Effector memory CD8-positive, alpha-beta T cell (primary cell): Measurements from ENCODE around the gene SPPL2A.

Source experiments
- ATAC-seq: fragments of 150-1000 bp; cut with Tn5 transposase; replicated peaks from 2 replicates; pipeline ENCODE4 v1.10.0; 2021; ENCODE audit warnings: mild to moderate bottlenecking, moderate library complexity
- DNase-seq, 3 experiments: peaks; one replicate each; pipeline ENCODE4 v3.0.0; 2021
- H3K27ac Mint-ChIP-seq, 2 donors: one replicate each; pipeline ENCODE4 v1.8.0; 2022; ENCODE audit warnings: mild to moderate bottlenecking in 2 of 2, mixed read lengths in 2 of 2, moderate library complexity in 2 of 2
- H3K27me3 Mint-ChIP-seq, 2 donors: one replicate each; pipeline ENCODE4 v1.8.0; 2022; ENCODE audit warnings: mixed read lengths in 2 of 2
- H3K36me3 Mint-ChIP-seq: one replicate; pipeline ENCODE4 v1.8.0; 2022; ENCODE audit warnings: mild to moderate bottlenecking, moderate library complexity, mixed read lengths; ENCODE audit not compliant: insufficient read depth
- H3K4me1 Mint-ChIP-seq, 2 donors: one replicate each; pipeline ENCODE4 v1.8.0; 2022; ENCODE audit warnings: low read depth in 2 of 2, mixed read lengths in 2 of 2
- H3K4me3 Mint-ChIP-seq, 2 donors: one replicate each; pipeline ENCODE4 v1.8.0; 2022; ENCODE audit warnings: mild to moderate bottlenecking in 2 of 2, mixed read lengths in 2 of 2, moderate library complexity in 2 of 2
- H3K9me3 Mint-ChIP-seq, 2 donors: one replicate each; pipeline ENCODE4 v1.8.0; 2022; ENCODE audit warnings: mixed read lengths in 2 of 2

Gene SPPL2A

GRCh38 chr15:50750227-50750705 is 15.2 kb downstream of the SPPL2A start:
- Mint-ChIP-seq H3K27me3 (no peaks in the 10 kb centered on the region), H3K4me1 (peaks cover 16 to 27% of the 10 kb centered on the region in 2 donors), H3K27ac (peak overlapping the region in 1 of 2 donors; percentile 79)

GRCh38 chr15:50747523-50747922 is 18.0 kb downstream of the SPPL2A start:
- peak overlapping the region in 1 of 2 donors; percentile 41 for H3K27ac Mint-ChIP-seq
- H3K36me3 Mint-ChIP-seq: peaks cover 53% of the 10 kb centered on the region
- no peak overlapping the region for H3K4me3 Mint-ChIP-seq
- DNase-seq: no peak
- H3K4me1 Mint-ChIP-seq: peaks cover 12 to 16% of the 10 kb centered on the region in 2 donors
- ATAC-seq: no peak
- H3K9me3 Mint-ChIP-seq: no peaks in the 10 kb centered on the region
- no peaks in the 10 kb centered on the region for H3K27me3 Mint-ChIP-seq

More at GRCh38 chr15:50750227-50750705, 15.2 kb downstream of the SPPL2A start:
- Mint-ChIP-seq H3K9me3 (no peaks in the 10 kb centered on the region), H3K4me3 (no peak overlapping the region), H3K36me3 (peaks cover 38% of the 10 kb centered on the region)
- DNase-seq (no peak), ATAC-seq (no peak)

- no peak overlapping the region for H3K27ac Mint-ChIP-seq
- peaks cover 55% of the 10 kb centered on the region for H3K36me3 Mint-ChIP-seq
- H3K9me3 Mint-ChIP-seq: no peaks in the 10 kb centered on the region
Observed at GRCh38 chr15:50744601-50745000, 20.9 kb downstream of the SPPL2A start.

DNA sequence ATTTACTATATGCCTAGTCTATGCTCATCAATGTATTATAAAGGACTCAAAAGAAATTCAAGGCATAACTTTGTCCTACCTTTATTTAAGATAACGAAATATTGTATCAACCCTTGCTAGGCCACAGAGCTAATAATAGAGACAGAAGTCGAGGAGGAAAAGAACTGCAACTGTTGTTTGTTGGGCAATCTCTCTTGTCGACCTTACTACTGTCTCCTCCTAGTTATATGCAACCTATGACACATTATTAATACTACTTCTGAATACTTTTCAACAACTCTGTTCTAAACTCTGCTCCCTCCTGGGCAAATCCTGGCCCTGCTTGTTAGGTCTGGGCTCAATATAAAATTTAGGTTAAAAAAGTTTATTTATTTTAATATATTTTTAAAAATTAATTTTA is 24.6 kb downstream of the SPPL2A start:
- no peaks in the 10 kb centered on the region for H3K4me1 Mint-ChIP-seq
- no peak overlapping the region for H3K4me3 Mint-ChIP-seq
- ATAC-seq: no peak
- H3K36me3 Mint-ChIP-seq: peaks cover 64% of the 10 kb centered on the region
- DNase-seq: no peak
- H3K27ac Mint-ChIP-seq: peak overlapping the region in 1 of 2 donors; percentile 58
- no peaks in the 10 kb centered on the region for H3K9me3 Mint-ChIP-seq
- no peaks in the 10 kb centered on the region for H3K27me3 Mint-ChIP-seq

More at GRCh38 chr15:50744601-50745000, 20.9 kb downstream of the SPPL2A start:
- Mint-ChIP-seq H3K4me1 (peaks cover 0 to 3% of the 10 kb centered on the region in 2 donors), H3K27me3 (no peaks in the 10 kb centered on the region), H3K4me3 (no peak overlapping the region)
- ATAC-seq: no peak
- no peak for DNase-seq

DNA sequence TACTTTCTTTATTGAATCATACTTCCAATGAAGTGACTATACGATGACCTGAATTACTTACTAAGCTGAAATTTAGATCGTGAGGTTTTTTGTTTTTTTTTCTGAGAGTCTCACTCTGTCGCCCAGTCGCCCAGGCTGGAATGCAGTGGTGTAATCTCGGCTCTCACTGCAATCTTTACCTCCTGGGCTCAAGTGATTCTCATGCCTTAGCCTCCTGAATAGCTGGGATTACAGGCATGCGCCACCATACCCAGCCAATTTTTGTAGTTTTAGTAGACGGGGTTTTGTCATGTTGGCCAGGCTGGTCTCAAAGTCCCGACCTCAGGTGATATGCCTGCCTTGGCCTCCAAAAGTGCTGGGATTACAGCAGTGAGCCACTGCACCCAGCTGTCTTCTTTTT is 28.7 kb downstream of the SPPL2A start:
- H3K4me3 Mint-ChIP-seq: no peak overlapping the region
- H3K36me3 Mint-ChIP-seq: peaks cover 77% of the 10 kb centered on the region
- peak overlapping the region in 1 of 2 donors; percentile 9 for H3K27ac Mint-ChIP-seq
- no peaks in the 10 kb centered on the region for H3K4me1 Mint-ChIP-seq
- ATAC-seq: no peak
- H3K27me3 Mint-ChIP-seq: no peaks in the 10 kb centered on the region
- peaks cover 0 to 1% of the 10 kb centered on the region in 2 donors for H3K9me3 Mint-ChIP-seq
- DNase-seq: no peak

GRCh38 chr15:50735156-50735555 is 30.4 kb downstream of the SPPL2A start:
- ATAC-seq (no peak), DNase-seq (no peak)
- H3K9me3 Mint-ChIP-seq: peaks cover 0 to 1% of the 10 kb centered on the region in 2 donors
- H3K36me3 Mint-ChIP-seq: peaks cover 81% of the 10 kb centered on the region
- H3K4me3 Mint-ChIP-seq: no peak overlapping the region
- H3K27ac Mint-ChIP-seq: peak overlapping the region in 1 of 2 donors; percentile 30
- H3K4me1 Mint-ChIP-seq: no peaks in the 10 kb centered on the region
- no peaks in the 10 kb centered on the region for H3K27me3 Mint-ChIP-seq

DNA sequence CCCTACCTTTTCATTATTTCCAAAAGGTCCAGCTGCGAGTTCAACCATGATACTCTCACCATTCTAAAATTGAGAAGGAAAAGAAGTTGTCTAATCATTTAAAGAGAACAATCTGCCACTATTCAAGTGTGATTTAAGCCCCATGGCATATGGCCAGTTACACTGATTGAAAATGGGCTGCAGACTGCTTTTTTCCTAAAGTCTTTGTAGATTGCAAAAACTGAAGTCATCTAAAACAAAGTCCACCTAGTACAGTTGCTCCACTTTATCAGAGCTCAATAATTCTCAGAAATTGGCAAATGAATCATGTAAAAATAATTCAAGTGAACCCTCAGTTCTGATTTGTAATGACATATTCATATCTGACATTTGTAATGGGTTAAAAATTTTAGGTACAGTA is 39.2 kb downstream of the SPPL2A start:
- Mint-ChIP-seq H3K27me3 (no peaks in the 10 kb centered on the region), H3K27ac (peak overlapping the region in 1 of 2 donors; percentile 72), H3K4me1 (no peaks in the 10 kb centered on the region)

GRCh38 chr15:50718700-50719125 is 46.8 kb downstream of the SPPL2A start:
- DNase-seq (no peak), ATAC-seq (no peak)
- Mint-ChIP-seq H3K27ac (peak overlapping the region in 1 of 2 donors; percentile 69), H3K9me3 (no peaks in the 10 kb centered on the region), H3K27me3 (no peaks in the 10 kb centered on the region), H3K4me3 (no peak overlapping the region), H3K36me3 (peaks cover 50% of the 10 kb centered on the region), H3K4me1 (no peaks in the 10 kb centered on the region)

More for the DNA sequence above, 39.2 kb downstream of the SPPL2A start:
- H3K4me3 Mint-ChIP-seq: no peak overlapping the region
- no peak for ATAC-seq
- DNase-seq: no peak
- H3K9me3 Mint-ChIP-seq: no peaks in the 10 kb centered on the region
- peaks cover 41% of the 10 kb centered on the region for H3K36me3 Mint-ChIP-seq

DNA sequence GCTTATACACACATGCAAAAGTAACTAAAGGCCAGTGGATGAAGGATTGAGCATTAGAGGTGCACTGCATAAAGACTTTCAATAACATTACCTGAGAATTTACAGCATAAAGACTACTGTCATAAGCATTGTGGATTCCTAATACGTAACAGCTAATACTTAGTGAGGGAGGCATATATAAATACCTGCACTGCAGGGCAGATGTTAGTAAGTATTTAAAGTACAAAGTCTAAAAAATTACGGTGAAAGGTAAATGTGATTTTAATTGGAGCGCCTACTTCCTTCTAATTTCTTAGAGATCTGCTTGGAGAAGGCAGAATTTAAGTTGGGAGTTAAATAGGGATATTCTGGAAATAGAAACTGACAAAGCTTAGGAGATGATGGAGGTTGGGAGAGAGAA is 53.5 kb downstream of the SPPL2A start:
- DNase-seq (no peak), ATAC-seq (no peak)
- H3K4me3 Mint-ChIP-seq: no peak overlapping the region
- no peaks in the 10 kb centered on the region for H3K4me1 Mint-ChIP-seq
- H3K9me3 Mint-ChIP-seq: no peaks in the 10 kb centered on the region
- no peaks in the 10 kb centered on the region for H3K27me3 Mint-ChIP-seq
- H3K27ac Mint-ChIP-seq: peak overlapping the region in 1 of 2 donors; percentile 65
- peaks cover 30% of the 10 kb centered on the region for H3K36me3 Mint-ChIP-seq

- H3K27me3 Mint-ChIP-seq: no peaks in the 10 kb centered on the region
- no peak overlapping the region for H3K4me3 Mint-ChIP-seq
- H3K4me1 Mint-ChIP-seq: no peaks in the 10 kb centered on the region
- ATAC-seq (no peak), DNase-seq (no peak)
- H3K9me3 Mint-ChIP-seq: no peaks in the 10 kb centered on the region
- H3K27ac Mint-ChIP-seq: no peak overlapping the region
- peaks cover 32% of the 10 kb centered on the region for H3K36me3 Mint-ChIP-seq
Observed at GRCh38 chr15:50710585-50710984, 54.9 kb downstream of the SPPL2A start.

DNA sequence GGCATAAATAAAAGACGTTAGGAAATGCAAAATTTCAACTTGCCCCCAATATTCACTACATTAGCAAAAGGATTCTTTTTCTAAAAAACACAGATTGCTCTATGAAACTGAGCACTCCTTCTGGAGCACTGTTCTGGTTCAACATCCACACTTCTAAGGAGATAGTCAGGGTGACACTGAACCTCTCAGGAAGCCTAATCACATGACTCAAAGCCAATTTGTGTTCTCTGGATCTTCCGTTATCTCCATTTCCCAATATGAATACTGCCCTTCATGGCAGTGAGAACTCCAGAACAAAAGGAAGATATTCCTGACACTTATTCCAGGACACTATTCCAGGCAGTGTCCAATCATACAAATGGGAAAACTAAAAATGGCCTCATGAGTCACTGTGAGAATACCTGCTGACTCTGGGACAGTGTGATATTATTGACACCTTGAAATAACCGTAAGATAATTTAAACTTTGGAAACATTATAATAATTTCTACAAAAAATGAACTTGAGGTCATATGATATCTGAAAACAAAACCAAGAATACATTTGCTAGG is 57.6 kb downstream of the SPPL2A start:
- DNase-seq (no peak), ATAC-seq (no peak)
- H3K36me3 Mint-ChIP-seq: peaks cover 37% of the 10 kb centered on the region
- no peaks in the 10 kb centered on the region for H3K27me3 Mint-ChIP-seq
- H3K4me1 Mint-ChIP-seq: no peaks in the 10 kb centered on the region
- H3K9me3 Mint-ChIP-seq: no peaks in the 10 kb centered on the region
- H3K27ac Mint-ChIP-seq: no peak overlapping the region
- H3K4me3 Mint-ChIP-seq: no peak overlapping the region

DNA sequence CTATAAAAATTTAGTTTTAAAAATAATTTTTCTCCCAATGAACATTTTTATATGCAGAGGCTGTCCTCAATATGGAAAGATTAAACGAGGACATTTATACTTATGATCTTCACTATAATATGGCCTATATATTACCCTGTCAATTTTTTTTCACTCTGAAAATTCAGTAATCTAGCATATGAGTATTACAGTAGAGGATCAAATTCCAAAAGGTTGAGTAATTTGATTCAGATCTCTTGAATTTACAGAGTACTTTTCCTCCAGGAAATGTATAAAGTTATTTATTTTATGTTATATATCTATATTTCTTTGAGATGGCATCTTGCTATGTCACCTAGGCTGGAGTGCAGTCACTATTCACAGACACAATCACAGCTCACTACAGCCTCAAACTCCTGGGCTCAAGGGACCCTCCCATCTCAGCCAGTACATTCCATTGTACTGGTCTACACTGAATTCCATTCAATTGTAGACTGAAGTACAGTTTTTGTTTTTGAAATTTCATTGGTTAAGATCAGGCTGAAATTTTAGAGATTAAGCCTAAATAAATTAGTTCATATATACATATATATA is 62.7 kb downstream of the SPPL2A start:
- Mint-ChIP-seq H3K9me3 (no peaks in the 10 kb centered on the region), H3K27ac (no peak overlapping the region), H3K4me3 (no peak overlapping the region), H3K4me1 (no peaks in the 10 kb centered on the region), H3K36me3 (peaks cover 28% of the 10 kb centered on the region), H3K27me3 (no peaks in the 10 kb centered on the region)
- ATAC-seq (no peak), DNase-seq (no peak)

GRCh38 chr15:50698101-50698500 is 67.4 kb downstream of the SPPL2A start:
- Mint-ChIP-seq H3K36me3 (peaks cover 6% of the 10 kb centered on the region), H3K4me1 (peaks cover 0 to 1% of the 10 kb centered on the region in 2 donors), H3K27ac (no peak overlapping the region), H3K9me3 (no peaks in the 10 kb centered on the region), H3K27me3 (no peaks in the 10 kb centered on the region), H3K4me3 (no peak overlapping the region)
- DNase-seq: no peak
- ATAC-seq: no peak

DNA sequence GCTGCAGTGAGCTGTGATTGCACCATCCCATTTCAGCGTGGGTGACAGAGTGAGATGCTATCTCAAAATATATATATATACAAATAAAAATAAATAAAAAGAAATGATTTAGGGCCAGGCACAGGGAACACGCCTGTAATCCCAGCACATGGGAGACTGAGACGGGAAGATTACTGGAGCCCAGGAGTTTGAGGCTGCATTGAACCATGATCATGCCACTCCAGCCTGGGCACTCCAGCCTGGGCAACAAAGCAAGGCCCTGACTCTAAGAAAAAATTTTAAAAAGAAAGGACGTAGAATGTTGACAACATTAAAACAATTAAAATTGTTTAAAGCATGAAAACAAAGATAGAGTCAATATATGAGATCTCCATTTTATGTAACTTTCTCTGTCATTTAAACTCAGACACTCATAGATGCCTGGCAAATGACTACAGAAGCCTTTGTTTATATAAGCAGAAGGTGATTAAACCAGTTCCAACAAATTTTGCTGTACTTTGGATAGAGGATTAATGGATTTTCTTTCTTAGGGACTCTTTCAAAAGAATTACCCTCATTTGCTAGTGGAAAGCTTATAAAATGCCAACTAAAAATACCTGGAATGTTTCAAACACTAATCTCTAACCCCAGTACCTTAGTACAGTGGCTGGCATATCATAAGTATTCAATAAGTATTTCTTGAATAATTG is 68.3 kb downstream of the SPPL2A start:
- DNase-seq: no peak
- peaks cover 6% of the 10 kb centered on the region for H3K36me3 Mint-ChIP-seq
- no peaks in the 10 kb centered on the region for H3K27me3 Mint-ChIP-seq

More for the DNA sequence above, 68.3 kb downstream of the SPPL2A start:
- Mint-ChIP-seq H3K9me3 (no peaks in the 10 kb centered on the region), H3K27ac (no peak overlapping the region), H3K4me3 (no peak overlapping the region), H3K4me1 (peaks cover 0 to 1% of the 10 kb centered on the region in 2 donors)
- ATAC-seq: no peak
